ENCODE measurements around the gene KTI12.

GRCh38 chr1:52057876-52058415, 24.3 kb upstream of the KTI12 start:
- TF ChIP-seq POLR2A (IDR thresholded peaks at IDR 0.05) (no peak), CTCF (IDR thresholded peaks at IDR 0.05) (no peak)
